HG03520 (cell line): ENCODE data around the gene SLC35B2.

Source experiments
- ATAC-seq: cut with Tn5 transposase; IDR thresholded peaks from one replicate; pipeline ENCODE4 v1.9.1; 2021; ENCODE audit warnings: mild to moderate bottlenecking, moderate library complexity; ENCODE audit not compliant: unreplicated experiment

Gene SLC35B2

GRCh38 chr6:44286747-44287146 is 29.4 kb upstream of the SLC35B2 start:
- no peak for ATAC-seq

DNA sequence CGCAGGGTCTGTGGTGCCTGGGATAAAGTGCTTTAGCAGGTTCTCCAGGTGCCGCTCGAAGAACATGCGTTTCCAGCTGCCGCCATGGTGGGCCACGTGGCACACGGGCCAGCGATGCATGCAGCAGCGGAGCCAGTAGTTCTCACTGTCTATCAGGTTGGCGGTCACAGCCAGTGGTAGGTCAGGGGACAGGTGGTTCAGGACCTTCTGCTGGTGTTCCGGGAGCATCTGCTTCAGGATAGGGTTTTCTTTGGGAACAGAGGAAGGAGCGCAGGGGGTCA is 28.9 kb upstream of the SLC35B2 start:
- no peak for ATAC-seq

DNA sequence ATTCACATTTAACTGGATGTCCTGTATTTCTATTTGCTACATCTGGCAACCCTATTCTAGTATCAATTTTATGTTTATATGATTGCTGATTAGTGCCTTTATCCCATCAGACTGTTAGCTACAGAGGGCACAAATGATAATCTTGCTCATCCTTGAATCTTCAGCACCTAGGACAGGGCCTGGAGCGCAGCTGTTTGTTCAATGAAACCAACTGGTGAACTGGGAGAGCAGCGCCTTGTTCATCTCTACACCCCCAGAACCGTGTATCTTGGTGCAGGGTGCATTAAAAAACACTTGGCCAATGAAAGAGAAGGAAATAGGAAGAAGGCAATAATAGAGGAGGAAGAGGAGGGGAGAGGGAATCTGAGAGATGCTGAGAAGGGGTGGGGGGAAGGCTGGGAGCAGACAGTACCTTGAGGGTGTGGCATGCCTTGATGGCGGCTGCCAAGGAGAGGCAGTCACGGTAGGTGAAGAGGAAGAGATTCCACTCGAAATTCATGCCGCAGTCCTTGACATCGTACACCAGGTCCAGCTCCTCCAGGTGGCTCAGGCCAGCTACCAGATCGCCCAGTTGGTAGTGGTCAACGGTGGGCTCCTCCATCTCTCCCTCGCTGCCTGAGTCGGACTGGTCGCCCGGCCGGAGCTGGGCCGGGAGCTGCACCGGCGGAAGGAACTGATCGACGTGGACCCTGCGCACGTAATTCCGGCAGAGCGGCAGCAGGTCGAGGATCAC is 28.4 kb upstream of the SLC35B2 start:
- ATAC-seq: no peak

- ATAC-seq: no peak
These were observed 27.5 kb upstream of the SLC35B2 start for GRCh38 chr6:44284867-44285266.

GRCh38 chr6:44284121-44284520 is 26.8 kb upstream of the SLC35B2 start:
- no peak for ATAC-seq

- ATAC-seq: no peak
These were observed 21.7 kb upstream of the SLC35B2 start for GRCh38 chr6:44278774-44279697.

DNA sequence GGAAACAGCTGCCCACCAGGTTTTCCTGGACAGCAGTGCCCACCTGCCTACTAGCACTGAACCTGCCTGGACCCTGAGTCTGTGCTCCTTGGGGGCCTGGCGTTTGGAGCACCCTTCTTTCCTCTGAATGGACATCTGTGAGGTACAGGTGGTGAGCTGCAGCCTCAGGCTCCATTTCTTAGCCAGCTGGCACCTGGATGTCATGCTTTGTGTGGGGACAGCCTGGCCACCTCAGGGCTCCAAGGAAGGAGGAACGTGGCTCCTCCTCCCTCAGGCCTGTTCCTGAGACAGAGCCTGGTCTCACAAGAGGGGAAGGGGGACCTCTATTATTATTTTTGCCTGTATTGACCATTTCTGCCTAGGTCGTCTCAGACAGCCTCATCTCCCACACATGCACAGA is 21.0 kb upstream of the SLC35B2 start:
- ATAC-seq: no peak

DNA sequence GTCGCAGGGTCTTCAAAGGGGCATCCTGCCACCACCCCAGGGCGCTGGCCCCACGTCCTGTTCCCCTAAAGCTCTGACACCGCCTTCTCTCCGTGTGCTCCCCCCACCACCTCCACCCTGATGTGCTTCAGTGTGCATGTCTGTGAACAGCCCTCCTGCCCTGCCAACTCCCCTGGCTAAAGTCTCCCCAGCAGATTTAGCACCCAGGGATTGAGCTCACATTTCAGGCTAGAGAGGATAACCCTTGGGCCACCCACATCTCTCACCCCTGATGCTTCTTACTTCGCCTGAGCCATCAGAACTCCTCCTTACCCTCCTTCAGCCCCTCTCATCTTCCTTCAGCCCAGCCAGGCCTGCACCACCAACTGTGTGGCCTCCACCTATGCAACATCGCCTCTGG is 20.4 kb upstream of the SLC35B2 start:
- no peak for ATAC-seq

GRCh38 chr6:44276667-44277640 is 19.6 kb upstream of the SLC35B2 start:
- ATAC-seq: no peak

- ATAC-seq: no peak
These were observed 18.7 kb upstream of the SLC35B2 start for GRCh38 chr6:44275749-44276648.

DNA sequence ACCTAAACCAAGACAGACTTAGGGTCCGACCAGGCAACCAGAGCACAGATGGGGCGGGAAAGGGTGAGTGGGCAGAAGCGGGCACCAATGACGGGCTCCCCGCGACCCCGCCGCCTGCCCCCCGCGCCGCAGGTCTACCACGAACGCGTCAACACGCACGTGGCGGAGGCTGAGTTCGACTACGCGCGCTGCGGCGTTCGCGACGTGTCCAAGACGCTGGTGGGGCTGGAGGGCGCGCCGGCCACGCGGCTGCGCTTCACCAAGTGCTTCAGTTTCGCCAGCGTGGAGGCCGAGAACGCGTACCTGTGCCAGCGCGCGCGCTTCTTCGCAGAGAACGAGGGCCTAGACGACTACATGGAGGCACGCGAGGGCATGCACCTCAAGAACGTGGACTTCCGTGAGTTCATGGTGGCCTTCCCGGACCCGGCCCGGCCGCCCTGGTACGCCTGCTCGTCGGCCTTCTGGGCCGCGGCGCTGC is 18.0 kb upstream of the SLC35B2 start:
- ATAC-seq: no peak

- no peak for ATAC-seq
These were observed 16.3 kb upstream of the SLC35B2 start for GRCh38 chr6:44273617-44274016.

GRCh38 chr6:44272999-44273566 is 15.8 kb upstream of the SLC35B2 start:
- ATAC-seq: no peak

DNA sequence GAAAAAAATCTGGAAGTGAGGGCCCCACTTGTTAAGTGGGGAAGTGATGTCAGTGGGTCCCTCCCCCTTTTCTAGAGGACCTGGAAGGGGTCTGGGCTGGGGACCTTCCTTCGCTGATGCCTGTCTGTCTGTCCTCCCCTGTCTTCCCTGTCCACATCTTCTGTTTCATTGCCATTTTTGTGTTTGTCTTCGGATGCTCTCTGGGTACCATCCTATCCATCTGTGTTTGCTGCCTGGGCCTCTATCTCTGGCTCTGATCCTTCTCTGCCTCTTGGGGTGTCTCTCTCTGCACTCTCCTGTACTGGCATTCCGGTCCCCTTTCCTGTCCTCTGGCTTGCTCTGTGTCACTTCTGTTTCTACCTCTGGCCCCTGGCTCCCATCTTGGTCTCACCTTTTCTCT is 15.2 kb upstream of the SLC35B2 start:
- no peak for ATAC-seq

GRCh38 chr6:44271914-44272313 is 14.6 kb upstream of the SLC35B2 start:
- no peak for ATAC-seq

- ATAC-seq: no peak
These were observed 14.0 kb upstream of the SLC35B2 start for GRCh38 chr6:44271406-44271723.

DNA sequence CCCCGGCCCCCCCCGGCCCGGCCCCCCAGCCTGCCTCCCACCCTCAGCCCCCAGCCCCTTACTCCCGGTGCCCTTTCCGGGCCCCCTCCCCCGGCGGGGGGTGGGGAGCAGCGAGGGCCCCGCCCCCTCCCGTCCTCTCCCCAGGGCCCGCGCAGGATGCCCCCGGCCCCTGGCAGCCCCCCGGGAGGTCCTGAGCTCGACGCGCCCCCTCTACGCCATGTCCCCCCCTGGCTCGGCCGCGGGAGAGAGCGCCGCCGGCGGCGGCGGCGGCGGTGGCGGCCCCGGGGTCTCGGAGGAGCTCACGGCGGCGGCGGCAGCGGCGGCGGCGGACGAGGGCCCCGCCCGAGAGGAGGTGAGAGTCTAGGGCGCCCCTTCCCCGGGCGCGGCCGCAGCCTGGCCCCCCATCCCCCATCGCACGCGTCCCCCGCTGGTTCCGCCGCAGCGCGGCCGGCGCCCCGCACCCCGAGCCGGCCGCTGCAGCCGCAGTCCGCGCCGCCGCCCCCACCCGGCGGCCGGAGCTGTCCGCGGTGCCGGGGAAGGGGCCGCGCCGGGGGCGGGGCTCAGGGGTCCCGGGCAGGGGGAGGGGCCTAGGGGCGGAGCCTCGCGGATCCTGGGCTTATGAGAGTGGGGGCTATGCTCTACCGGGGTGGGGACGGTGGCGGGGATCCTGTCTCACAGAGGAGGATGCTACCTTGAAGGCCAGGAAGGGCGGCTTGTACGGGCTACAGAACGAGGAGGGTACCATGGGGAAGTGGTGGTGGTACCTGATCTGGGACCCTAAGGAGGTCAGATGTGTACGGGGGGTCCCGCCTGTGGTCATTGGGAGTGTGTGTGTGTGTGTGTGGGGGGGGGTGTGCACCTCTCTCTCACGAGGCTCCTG is 13.4 kb upstream of the SLC35B2 start:
- ATAC-seq: no peak

DNA sequence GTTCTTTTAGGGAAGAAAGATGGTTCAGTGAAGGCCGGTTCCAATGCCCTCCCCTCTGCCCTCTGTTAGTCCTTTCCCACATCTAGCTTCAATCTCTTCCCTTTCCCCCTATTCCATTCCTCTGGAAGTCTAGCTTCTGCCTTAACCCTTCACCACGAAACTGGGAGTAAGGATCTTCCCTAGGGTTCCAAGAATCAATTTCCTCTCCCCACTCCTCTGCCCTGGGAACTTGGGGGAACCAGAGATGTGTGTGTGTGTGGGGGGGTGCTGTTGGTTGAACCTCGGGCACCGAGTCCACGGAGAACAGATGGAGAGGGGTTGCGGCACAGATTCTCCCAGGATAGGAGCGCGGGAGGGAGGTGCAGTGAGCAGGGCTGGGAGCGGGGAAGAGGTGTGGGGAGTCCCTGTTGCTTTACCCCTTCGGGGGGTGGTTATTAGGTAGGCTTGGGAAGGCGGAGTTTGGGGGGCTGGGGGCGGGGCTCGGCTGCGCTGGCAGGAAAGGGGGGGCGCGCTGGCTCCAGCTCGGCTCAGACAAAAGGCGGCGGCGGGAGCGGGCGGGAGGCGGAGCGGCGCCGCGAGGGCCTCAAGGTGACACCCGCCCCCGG is 12.7 kb upstream of the SLC35B2 start, which contains the start of gene TMEM151B:
Gene TMEM151B (plus strand): TSS at position 530 of the 605 bp plus-strand sequence. CDS start 293 bp downstream, outside the sequence.
- ATAC-seq: no peak
